GM18873 (cell line): ENCODE results near the gene KRTAP10-12.
"Not testable (repeated sequence)": the region's sequence is repeated elsewhere in the genome, so short reads cannot be mapped to it uniquely, and the experiment has no call there.

ENCODE experiments used
- ATAC-seq: cut with Tn5 transposase; IDR thresholded peaks from one replicate; pipeline ENCODE4 v1.9.1; 2021; ENCODE audit warnings: mild to moderate bottlenecking, moderate library complexity, moderate number of reproducible peaks; ENCODE audit not compliant: unreplicated experiment, low FRiP score

KRTAP10-12 gene

DNA sequence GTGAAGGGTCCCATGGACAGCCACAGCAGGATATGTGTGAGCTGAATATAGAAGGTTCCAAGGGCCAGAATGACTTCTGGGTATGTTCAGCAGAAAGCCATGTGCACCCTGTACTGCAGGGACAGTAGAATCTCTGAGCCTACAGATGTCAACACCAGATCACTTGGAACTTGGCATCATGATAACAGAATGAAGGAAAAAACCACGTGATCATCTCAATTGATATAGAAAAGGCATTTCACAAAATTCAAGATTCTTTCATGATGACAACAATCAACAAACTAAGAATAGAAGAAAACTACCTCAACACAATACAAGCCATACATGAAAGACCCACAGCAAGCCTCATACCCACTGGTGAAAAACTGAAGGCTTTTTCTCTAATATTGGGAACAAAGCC is 29.4 kb upstream of the KRTAP10-12 start:
- ATAC-seq = no peak

DNA sequence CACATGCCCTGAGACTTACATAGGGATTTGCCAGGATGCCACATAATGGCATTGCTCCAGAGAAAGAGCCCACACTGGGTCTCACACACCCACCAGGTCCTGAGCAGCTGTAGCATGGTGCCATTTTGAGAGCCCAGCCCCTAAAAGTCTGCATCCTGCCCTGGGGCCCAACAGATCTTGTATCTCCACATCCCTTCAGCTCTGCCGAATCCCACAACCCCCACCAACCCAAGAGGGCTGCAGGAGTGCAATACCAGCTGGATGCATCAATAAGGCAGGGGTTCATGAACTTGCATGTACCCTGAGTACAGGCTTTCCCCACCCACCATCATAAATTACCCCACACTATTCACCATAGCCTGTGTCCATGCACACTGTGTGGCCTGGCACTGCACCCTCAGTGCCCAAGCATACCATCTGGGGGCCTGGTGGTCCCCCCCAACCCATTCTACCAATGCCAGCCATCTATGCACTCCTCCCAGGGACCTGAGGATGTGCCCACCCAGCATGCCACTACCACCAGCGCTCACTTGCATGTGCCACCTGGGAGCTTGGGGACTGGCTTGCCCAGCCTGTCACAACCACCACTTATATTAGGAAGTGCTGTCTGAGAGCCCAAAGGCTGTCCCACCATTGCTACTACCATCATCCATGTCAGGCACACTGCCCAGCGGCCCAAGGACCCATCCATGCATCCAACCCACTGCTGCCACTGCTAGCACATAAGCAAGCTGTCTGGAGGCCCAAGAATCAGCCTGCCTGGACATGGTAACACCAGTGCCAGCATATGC is 26.1 kb upstream of the KRTAP10-12 start:
- ATAC-seq = no peak

DNA sequence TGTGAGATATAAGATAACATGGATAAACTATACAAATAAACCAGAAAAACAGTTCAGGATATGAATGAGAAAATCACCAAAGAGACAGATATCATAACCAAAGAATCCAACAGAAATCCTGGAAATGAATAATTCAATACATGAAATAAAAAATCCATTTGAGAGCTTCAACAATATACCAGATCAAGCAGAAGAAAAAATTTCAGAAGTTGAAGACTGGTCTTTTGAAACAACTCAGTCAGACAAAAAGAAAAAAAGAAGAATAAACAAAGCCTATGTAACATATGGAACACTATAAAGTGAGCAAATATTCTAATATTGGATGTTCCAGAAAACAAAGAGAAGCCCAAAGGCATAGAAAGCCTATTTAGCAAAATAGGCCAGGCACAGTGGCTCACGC is 25.1 kb upstream of the KRTAP10-12 start:
- no peak for ATAC-seq

DNA sequence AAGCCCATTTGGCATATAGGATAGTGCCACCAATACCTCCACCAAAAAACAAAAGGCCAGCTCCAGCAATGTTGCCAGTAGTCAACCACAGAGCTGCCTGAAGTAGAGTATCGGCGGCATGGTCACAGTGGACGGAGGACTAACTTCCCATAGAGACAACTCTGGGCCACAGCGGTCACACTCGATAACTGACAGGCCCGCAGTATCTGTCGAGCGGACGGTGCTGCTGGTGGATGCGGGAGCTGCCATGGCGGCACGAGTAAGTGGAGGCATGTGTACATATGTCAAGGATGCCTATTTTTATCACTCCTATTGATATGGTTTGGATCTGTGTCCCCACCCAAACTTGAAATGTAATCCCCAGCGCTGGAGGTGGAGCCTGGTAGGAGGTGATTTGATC is 19.1 kb upstream of the KRTAP10-12 start:
- ATAC-seq = no peak

DNA sequence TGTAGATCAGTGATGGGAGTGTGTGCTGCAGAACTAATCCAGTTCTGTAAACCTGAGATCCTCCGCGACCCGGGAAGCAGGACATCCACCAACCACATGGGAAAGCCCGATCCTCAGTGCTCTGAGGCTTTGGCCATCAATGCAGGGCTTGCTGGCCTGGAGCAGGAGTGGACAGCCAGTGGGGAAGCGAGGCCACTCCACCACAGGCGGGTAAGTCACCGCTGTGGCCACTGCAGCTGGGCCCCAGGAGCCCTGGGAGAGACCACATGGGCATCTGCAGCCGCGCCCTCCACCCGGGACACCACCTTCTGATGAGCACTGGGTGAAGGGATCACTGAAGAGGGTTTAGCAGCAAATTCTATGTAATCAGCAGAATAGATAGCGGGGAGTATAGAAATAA is 15.8 kb upstream of the KRTAP10-12 start:
- no peak for ATAC-seq

DNA sequence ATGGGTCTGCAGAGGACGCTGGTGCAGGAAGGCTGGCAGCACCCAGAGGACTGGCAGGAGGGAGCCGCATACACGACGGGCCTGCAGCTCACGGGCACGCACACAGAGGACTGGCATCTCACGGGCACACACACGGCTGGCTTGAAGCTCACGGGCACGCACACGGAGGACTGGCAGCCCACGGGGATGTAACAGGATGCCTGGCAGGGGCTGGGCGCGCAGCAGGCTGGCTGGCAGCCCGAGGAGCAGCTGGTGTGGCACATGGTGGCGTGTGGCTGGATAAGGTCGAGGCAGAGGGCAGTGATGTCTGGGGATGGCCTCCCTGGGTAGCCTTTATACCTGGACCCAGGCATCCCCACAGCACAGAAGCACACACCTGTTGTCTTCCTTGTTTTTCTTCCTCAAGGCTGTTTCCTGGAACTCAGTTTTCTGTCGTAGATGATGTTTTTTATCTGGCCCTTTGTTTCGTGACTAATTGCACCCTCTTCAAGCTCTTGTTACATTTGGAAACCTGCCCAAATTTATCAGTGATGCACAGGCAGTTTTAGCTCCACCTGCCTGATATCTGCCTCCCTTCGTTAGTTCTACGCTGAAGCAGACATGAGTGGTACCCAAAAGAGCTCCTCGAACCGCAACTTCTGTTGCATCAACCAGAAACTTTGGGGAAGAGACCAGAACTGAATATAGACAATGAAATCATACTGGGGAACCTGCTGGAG is 15.0 kb upstream of the KRTAP10-12 start, which contains the start of gene KRTAP12-1:
Gene KRTAP12-1, minus strand, starts transcription at position 303 of the 719 bp plus-strand sequence. Its CDS starts 40 bp downstream, at position 263.
- no peak for ATAC-seq

DNA sequence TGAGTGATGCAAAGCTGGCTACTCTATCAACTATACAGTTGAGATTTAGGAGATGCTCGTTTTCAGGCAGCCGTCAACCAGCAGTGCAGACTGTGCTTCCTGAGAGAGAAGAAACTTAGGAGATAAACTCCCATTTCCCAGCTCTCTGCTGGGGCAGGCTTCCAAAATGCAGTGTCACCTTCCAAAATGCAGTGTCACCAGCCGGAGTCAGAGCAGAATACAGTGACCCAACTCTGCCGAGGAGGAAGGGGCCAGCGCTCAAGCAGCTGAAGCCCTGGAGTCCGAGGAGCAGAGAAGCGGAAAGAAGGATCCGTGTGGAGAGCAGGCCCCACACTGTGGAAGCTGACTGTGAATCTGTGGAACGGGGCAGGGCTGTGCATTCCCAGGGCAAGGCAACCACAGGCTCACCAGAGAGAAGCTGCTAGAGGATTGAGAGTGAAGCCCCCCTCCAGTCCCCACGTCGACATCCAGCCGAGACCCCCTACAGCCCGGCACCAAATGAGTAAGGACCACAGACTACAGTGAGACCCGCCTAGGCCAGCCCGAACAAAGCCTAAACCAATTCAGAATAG is 14.3 kb upstream of the KRTAP10-12 start:
- ATAC-seq = no peak

DNA sequence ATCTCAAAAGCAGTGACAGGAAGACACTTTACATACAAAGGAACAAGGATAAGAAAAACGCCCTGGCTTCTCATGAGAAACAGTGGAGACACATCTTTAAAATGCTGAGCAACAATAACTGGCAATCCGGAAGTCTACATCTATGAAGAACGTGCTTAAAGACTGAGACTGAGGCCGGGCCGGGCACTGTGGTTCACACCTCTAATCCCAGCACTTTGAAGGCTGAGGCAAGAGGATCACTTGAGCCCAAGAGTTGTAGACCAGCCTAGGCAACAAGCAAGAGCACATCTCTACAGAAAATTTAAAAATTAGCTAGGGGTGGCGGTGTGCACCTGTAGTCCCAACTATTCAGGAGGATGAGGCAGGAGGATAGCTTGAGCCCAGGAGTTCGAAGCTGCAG is 12.9 kb upstream of the KRTAP10-12 start:
- ATAC-seq = no peak

DNA sequence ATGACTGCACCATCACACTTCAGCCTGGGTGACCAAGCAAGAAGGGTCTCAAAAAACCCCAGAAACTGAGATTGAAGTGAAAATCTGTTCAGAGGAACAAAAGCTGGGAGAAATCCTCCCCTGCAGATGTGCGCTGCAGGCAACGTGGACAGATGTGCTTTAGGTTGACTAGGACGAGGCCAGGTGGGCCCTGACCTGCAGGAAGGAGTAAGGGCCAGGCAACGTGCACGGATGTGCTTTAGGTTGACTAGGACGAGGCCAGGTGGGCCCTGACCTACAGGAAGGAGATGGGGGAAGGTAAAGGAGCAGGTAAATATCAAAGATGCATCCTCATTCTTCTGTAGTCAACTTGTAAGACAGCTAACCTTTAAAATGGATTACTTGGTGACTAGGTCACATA is 12.5 kb upstream of the KRTAP10-12 start:
- no peak for ATAC-seq

DNA sequence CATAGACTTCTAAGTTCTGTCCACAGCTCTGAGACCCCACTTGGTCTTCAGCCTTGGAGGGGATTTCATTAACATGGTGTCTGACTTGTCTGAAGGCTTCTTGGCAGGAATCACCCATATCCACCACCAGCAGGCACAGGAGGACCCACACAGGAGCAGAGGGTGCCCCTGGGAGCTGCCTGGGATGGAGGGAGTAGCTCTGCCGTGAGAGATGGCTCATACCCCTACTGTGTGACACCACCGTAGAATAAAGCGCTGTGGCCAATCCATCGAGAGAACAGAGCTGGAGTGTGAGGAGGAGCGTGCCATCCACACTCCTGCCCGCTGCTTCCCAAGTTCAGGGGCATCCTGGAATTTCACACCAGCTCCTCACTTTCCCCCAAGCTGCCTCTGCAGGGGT is 11.9 kb upstream of the KRTAP10-12 start:
- ATAC-seq = not testable (repeated sequence)

DNA sequence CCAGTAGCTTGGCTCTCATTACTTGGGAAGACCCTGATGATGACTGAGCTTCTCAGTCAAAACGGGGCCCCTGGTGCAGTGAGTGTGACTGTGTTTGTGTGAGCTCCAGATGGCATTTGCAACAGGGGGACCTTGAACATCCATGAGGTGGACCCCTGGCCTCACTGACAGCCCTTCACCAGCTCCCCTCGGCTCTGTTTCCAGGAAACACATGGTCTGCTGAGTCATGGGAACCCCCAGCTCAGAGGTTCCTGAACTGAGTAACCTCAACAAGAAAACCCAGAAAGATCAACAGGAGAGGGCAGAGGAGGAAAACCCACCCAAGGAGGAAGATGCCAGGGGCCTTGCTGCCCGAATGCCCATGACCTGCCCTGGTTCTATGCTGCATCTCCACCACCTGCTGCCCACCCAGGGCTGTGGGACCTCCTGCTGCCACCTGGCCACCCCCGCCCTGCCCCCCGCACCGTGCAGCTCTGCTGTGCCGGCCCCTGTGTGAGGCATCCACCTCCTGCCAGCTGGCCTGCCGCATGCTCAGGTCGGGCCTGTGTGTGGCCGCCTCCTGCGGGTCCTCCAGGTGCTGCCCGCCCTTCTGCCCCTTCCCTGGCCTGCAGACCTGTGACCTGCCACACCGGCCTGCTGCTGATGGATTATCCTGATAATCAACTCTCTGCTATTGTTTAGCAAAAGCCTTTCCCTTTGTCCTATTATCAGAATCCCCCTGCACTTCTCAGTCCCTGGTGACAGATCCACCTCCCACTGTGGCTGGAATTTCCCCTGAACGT is 10.8 kb upstream of the KRTAP10-12 start:
- no peak for ATAC-seq

DNA sequence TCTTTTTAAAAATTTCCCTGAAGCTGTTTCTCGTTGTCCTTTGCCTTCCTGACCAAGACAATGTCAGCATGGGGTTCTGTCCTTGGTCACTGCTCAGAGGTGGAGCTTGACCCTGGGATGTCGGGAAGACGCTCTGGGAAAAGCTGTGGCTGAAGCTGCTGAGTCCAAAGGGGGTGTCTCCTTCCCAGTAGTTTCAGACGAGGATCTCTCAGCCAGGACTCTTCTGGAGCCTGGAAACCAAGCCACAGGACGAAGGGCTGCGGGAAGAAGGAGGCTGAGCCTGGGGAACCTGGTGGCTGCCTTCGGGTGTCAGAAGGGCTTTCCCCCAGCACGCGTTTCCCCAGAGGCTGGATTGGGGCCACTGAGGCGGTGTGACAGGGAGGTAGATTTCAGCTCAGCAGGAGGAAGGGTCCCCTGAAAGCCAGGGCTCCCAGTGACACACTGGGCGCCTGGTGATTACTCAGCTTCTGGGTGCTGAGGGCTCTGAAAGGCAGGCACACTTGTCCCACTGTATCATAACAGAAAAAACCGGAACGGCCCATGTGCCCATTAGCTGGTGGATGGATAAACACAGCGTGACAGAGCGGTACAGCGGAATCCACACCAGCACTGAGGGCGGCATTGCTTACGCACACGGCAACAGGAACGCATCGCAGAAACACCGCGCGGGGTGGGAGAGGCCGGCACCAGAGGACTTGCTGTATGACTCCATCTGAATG is 10.0 kb upstream of the KRTAP10-12 start:
- ATAC-seq = no peak

DNA sequence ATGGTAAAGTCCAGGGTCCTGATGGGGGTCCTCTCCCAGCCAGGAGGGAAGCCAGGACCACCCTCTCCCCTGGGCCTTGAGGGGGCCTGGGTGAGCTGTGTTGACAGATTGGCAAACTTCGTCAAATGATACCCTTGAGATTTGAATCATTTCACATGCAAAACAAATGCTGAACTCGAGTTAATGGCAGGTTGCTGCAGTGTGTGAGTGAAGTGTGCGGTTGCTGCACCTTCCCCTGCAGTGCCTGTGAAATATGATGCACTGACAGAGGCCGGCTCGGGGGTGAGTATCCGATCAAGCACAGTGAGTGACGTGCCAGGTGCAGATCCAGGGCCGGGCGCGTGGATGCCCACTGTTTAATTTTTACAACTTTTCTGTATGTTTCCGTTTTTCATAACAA is 9.3 kb upstream of the KRTAP10-12 start:
- no peak for ATAC-seq

DNA sequence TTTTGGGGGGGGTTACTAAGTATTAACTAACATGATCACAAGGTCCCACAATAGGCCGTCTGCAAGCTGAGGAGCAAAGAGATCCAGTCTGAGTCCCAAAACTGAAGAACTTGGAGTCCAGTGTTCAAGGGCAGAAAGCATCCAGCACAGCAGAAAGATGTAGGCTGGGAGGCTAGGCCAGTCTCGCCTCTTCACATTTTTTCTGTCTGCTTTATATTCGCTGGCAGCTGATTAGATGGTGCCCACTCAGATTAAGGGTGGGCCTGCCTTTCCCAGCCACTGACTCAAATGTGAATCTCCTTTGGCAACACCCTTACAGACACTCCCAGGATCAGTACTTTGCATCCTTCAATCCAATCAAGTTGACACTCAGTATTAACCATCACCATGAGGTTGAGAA is 7.2 kb upstream of the KRTAP10-12 start:
- not testable (repeated sequence) for ATAC-seq

DNA sequence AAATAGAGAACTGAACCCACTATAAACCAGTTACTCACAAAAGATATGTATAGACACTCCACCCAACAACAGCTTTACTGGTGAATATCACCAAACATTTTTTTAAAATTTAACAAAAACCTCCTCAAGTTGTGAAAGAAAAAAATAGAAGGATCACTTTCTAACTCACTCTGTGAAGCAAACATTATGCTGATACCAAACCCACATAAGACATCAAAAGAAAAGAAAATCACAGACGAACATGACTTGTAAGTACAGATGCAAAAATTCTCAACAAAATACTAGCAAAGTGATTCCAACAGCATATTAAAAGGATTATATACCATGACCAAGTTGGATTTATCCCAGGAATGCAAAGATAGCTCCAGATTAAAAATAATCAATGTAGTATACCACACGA is 5.3 kb upstream of the KRTAP10-12 start:
- ATAC-seq = no peak

DNA sequence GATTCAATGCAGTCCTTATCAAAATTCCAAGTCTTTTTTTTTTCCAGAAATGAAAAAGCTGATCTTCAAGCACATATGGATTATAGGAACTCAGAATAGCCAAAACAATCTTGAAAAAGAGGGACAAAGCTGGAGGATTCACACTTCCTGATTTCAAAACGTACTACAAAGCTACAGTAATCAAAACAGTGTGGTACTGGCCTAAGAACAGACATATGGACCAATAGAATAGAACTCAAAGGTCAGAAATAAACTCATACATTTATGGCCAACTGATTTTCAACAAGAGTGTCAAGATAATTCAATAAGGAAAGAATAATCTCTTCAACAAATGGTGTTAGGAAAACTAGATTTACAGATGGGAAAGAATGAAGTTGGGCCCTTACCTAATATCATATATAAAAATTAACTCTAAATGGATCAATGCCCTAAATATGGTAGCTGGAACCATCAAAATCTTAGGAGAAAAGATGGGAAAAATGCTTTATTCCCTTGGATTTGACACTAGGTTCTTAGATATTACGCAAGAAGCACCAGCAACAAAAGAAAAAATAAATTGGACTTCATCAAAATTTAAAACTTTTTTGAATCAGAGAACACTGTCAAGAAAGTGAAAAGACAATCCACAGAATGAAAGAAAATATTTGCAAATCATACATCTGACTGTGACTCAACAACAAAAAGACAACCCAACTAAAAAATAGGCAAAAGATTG is 4.0 kb upstream of the KRTAP10-12 start:
- no peak for ATAC-seq

DNA sequence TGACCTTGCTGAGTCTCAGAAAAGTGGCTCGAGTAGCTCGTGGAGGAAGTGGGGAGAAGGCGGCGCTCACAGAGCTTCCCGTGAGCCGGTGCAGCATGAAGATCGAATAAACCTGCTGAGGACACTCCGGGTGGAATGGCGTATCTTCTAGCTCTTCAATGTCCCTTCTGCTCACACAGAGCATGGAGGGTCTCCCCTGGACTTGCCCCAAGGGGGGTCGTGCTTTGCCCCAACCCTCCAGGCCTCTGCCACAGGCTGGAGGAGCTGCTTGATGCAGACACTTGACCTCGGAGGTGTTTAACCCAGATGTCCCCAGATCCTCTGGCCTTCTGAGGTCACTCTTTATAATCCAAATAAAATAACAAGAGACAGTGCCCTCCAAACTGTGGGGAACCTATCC is 2.2 kb upstream of the KRTAP10-12 start:
- ATAC-seq = no peak

DNA sequence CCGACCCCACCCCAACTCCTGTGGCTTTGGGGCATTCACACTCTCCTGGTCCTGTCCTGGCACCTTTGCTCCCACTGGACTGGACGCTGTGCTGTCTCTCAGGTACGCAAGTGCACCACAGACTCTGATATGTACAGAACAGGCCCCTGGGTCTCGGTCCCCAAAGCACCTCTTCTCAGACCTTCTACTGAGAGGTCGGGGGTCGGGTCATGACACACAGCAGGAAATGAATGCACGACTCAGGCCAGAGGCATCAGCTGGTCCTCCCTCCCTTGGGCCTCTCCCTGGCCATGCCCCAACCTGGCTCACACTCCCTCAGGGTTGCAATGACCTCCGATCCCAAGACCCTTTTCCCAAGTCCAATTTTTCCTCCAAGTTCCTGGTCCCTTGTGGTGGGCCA is 1.8 kb upstream of the KRTAP10-12 start:
- no peak for ATAC-seq

DNA sequence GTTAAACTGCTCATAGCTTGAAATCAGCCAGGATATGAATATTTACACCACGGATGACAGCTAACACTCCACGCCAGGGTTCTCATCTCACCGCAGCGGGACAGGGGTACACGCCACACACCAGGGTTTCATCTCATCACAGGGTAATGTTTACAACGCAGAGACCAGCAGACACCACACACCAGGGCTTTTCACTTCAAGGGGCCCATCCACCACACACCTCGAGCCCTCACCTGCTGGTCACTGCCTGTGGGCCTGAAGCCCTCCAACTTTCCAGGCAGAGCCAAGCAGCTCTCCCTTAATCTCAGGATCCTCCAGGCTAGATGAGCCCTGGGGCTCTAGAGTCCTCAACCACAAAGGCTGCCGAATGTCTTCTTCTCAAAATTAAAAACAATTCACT is 1.3 kb upstream of the KRTAP10-12 start:
- no peak for ATAC-seq

DNA sequence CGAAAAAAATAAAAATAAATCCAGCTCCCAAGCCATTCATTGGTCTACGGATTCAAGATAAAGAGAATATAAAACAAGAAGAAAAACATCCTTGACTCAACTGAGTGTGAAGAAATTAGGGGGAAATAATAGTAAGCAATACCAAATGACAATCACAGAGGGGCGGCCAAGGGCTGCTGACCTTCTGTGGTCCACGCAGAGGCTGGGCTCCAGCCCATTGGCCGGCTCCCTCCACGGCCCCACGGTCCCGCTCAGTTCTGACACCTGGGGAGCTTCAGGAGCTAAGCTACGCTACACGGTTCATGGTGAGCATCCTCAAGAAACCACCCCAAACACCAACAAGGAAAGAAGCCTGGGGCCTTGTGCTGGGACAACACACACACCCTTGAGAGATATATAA is 400 bp upstream of the KRTAP10-12 start:
- no peak for ATAC-seq
